ENCODE results near the gene FILIP1.

DNA sequence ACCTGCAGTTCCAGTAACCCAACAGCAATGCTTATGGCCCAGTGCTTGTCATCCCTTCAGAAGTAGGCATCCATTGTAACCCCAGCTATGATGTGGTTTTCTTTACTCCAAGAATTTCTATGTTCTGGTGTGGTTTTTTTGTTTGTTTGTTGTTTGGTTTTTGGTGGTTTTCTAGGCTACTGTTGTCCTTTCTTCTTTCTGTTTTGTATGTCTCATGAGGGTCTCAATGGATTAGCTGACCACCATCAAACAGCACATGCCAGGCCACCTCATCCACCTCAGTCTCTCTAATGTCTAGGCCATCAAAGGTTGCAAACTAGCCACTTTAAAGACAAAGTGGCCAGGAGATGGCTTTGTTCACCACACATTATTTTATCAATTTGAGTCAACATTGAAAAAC, 149.6 kb downstream of the FILIP1 start:
- TF ChIP-seq, protein P1, sequence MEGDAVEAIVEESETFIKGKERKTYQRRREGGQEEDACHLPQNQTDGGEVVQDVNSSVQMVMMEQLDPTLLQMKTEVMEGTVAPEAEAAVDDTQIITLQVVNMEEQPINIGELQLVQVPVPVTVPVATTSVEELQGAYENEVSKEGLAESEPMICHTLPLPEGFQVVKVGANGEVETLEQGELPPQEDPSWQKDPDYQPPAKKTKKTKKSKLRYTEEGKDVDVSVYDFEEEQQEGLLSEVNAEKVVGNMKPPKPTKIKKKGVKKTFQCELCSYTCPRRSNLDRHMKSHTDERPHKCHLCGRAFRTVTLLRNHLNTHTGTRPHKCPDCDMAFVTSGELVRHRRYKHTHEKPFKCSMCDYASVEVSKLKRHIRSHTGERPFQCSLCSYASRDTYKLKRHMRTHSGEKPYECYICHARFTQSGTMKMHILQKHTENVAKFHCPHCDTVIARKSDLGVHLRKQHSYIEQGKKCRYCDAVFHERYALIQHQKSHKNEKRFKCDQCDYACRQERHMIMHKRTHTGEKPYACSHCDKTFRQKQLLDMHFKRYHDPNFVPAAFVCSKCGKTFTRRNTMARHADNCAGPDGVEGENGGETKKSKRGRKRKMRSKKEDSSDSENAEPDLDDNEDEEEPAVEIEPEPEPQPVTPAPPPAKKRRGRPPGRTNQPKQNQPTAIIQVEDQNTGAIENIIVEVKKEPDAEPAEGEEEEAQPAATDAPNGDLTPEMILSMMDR (IDR thresholded peaks at IDR 0.05), result no peak
- TF ChIP-seq EP300 (IDR thresholded peaks at IDR 0.05) (no peak), POLR2AphosphoS5 (IDR thresholded peaks at IDR 0.05) (no peak), POLR2A (IDR thresholded peaks at IDR 0.05) (no peak)

Measured in upper lobe of left lung (tissue), 4 donors.